ENCODE results near the gene RNF223.

RNF223 gene

DNA sequence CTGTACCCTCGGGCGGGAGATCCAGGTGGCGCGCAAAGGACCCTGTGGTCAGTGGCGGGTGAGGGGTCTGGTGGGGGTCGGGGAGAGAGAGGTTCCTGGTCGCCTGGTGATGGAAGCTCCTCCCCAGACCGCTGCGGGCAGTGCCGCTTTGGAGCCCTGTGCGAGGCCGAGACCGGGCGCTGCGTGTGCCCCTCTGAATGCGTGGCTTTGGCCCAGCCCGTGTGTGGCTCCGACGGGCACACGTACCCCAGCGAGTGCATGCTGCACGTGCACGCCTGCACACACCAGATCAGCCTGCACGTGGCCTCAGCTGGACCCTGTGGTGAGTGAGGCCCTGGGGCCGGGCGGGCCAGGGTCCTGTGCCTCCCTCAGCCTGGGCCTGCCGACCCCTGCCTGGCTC is 30.7 kb downstream of the RNF223 start:
- DNase-seq (ENCODE audit: extremely low spot score), result no peak
- TF ChIP-seq TARDBP (IDR thresholded peaks at IDR 0.05) (no peak), ZNF384 (IDR thresholded peaks at IDR 0.05) (no peak), FOXA1 (IDR thresholded peaks at IDR 0.05) (no peak), ARNT (IDR thresholded peaks at IDR 0.05) (no peak), L3MBTL2 (conservative IDR thresholded peaks at IDR 0.05) (no peak), SUZ12 (IDR thresholded peaks at IDR 0.05) (no peak), FOXK2 (IDR thresholded peaks at IDR 0.05) (no peak), NFRKB (IDR thresholded peaks at IDR 0.05) (no peak), CTBP1 (IDR thresholded peaks at IDR 0.05; ENCODE audit: borderline replicate concordance) (no peak), ELF4 (IDR thresholded peaks at IDR 0.05) (no peak), BHLHE40 (IDR thresholded peaks at IDR 0.05; ENCODE audit: borderline replicate concordance) (no peak), LEF1 (IDR thresholded peaks at IDR 0.05; ENCODE audit: borderline replicate concordance) (no peak), HDGF (IDR thresholded peaks at IDR 0.05; ENCODE audit: borderline replicate concordance) (no peak), SP1 (IDR thresholded peaks at IDR 0.05) (no peak), FOXM1 (IDR thresholded peaks at IDR 0.05; ENCODE audit: borderline replicate concordance) (no peak)
- TF ChIP-seq, protein P1, sequence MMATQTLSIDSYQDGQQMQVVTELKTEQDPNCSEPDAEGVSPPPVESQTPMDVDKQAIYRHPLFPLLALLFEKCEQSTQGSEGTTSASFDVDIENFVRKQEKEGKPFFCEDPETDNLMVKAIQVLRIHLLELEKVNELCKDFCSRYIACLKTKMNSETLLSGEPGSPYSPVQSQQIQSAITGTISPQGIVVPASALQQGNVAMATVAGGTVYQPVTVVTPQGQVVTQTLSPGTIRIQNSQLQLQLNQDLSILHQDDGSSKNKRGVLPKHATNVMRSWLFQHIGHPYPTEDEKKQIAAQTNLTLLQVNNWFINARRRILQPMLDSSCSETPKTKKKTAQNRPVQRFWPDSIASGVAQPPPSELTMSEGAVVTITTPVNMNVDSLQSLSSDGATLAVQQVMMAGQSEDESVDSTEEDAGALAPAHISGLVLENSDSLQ (IDR thresholded peaks at IDR 0.05), result no peak
- CTCF ChIA-PET, result no interaction called here
- POLR2A ChIA-PET, result no interaction called here

DNA sequence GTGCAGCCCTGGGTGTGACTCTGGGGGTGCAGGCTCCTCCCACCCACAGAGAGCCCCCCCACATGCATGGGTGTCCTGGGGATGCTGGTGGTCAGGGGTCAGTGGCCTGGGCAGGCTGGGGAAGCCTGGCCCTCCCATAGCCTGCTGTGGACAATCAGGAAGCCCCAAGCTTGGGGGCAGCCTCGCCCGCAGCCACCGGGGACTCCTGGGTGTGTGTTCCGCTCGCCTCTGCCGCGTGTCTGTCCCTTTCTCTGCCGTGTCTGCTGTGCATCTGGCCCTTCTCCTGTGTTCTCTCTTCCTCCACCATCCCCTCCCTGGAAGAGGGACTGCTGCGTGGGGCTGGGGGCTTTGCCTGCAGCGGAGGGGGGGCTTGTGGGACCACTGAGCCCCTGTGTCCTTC is 31.3 kb downstream of the RNF223 start:
- CTCF ChIA-PET, result no interaction called here

DNA sequence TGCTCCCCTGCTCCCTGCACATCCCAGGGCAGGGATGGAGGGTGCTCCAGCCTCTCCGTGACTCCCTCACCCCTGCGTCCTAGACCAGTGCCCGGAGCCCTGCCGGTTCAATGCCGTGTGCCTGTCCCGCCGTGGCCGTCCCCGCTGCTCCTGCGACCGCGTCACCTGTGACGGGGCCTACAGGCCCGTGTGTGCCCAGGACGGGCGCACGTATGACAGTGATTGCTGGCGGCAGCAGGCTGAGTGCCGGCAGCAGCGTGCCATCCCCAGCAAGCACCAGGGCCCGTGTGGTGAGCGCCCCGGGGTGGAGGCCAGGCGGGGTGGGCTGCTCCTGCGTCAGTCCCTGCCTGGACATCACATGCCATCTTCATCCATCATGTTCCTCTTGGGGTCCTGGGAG is 32.2 kb downstream of the RNF223 start:
- no peak for TF ChIP-seq FOXM1 (IDR thresholded peaks at IDR 0.05; ENCODE audit: borderline replicate concordance)
- TF ChIP-seq SP1 (IDR thresholded peaks at IDR 0.05), result no peak
- no peak for TF ChIP-seq LEF1 (IDR thresholded peaks at IDR 0.05; ENCODE audit: borderline replicate concordance)
- POLR2A ChIA-PET, result no interaction called here
- DNase-seq (ENCODE audit: extremely low spot score), result no peak
- CTCF ChIA-PET, result no interaction called here

More for the DNA sequence above, 31.3 kb downstream of the RNF223 start:
- no peak for DNase-seq (ENCODE audit: extremely low spot score)
- POLR2A ChIA-PET, result no interaction called here
- TF ChIP-seq FOXM1 (IDR thresholded peaks at IDR 0.05; ENCODE audit: borderline replicate concordance), result no peak
- no peak for TF ChIP-seq SP1 (IDR thresholded peaks at IDR 0.05)
- no peak for TF ChIP-seq SUZ12 (IDR thresholded peaks at IDR 0.05)
- TF ChIP-seq, protein P1 (IDR thresholded peaks at IDR 0.05), result no peak
- no peak for TF ChIP-seq L3MBTL2 (conservative IDR thresholded peaks at IDR 0.05)
- TF ChIP-seq ARNT (IDR thresholded peaks at IDR 0.05), result no peak
- TF ChIP-seq TARDBP (IDR thresholded peaks at IDR 0.05), result no peak
- no peak for TF ChIP-seq FOXA1 (IDR thresholded peaks at IDR 0.05)
- TF ChIP-seq ZNF384 (IDR thresholded peaks at IDR 0.05), result no peak
- no peak for TF ChIP-seq LEF1 (IDR thresholded peaks at IDR 0.05; ENCODE audit: borderline replicate concordance)
- no peak for TF ChIP-seq NFRKB (IDR thresholded peaks at IDR 0.05)
- no peak for TF ChIP-seq BHLHE40 (IDR thresholded peaks at IDR 0.05; ENCODE audit: borderline replicate concordance)

DNA sequence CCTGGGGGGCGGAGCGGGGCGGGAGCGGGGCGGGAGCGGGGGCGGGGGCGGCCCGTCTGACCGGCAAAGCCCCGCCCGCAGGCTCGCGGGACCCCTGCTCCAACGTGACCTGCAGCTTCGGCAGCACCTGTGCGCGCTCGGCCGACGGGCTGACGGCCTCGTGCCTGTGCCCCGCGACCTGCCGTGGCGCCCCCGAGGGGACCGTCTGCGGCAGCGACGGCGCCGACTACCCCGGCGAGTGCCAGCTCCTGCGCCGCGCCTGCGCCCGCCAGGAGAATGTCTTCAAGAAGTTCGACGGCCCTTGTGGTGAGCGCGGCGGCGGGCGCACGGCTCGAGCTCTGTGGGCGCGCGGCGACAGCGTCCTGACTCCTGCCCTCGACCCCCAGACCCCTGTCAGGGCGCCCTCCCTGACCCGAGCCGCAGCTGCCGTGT is 33.0 kb downstream of the RNF223 start:
- no peak for TF ChIP-seq LEF1 (IDR thresholded peaks at IDR 0.05; ENCODE audit: borderline replicate concordance)
- TF ChIP-seq, protein P1 (IDR thresholded peaks at IDR 0.05), result no peak
- DNase-seq (ENCODE audit: extremely low spot score), result no peak
- POLR2A ChIA-PET, result no interaction called here
- CTCF ChIA-PET, result no interaction called here

DNA sequence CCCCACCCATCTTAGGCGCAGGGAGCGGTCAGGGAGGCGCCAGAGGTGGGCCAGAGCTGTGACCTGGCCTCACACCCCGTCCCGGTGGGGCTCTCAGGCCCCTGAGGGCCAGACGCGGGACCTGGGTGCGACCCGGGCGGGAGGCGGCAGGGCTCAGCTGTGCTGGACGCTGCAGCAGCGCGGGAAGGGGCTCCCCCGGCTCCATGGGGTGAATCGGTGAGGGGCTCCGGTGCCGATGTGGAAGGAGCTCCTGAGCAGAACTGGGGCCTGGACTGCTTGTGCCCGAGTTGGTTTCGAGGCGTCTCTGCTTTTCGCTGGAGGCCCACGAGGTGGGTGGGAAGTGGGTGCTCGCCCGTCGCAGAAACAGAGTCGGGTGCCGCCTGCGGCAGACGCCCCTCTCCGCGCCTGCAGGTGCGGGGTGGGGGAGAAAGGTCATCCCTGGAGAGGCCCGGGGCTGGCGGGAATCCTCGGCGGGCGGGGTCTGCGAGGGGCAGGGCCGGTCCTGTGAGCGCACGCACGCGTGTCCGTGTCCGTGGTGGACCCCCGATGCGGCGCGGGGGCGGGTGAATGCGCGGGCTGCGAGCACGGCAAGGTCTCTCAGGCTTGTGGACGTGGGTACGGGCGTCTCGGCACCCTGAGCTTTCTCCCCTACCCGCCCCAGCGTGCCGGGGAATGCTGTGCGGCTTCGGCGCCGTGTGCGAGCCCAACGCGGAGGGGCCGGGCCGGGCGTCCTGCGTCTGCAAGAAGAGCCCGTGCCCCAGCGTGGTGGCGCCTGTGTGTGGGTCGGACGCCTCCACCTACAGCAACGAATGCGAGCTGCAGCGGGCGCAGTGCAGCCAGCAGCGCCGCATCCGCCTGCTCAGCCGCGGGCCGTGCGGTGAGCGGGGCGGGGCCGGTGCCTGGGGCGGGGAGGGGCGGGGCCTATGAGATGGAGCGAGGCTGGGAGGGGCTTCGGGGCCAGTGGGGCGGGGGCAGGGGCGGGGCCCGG is 33.8 kb downstream of the RNF223 start:
- POLR2A ChIA-PET, result no interaction called here
- DNase-seq (ENCODE audit: extremely low spot score), result peak; percentile 97
- CTCF ChIA-PET, result no interaction called here
- no peak for TF ChIP-seq LEF1 (IDR thresholded peaks at IDR 0.05; ENCODE audit: borderline replicate concordance)
- no peak for TF ChIP-seq BHLHE40 (IDR thresholded peaks at IDR 0.05; ENCODE audit: borderline replicate concordance)
- no peak for TF ChIP-seq HDGF (IDR thresholded peaks at IDR 0.05; ENCODE audit: borderline replicate concordance)
- no peak for TF ChIP-seq FOXA1 (IDR thresholded peaks at IDR 0.05)

DNA sequence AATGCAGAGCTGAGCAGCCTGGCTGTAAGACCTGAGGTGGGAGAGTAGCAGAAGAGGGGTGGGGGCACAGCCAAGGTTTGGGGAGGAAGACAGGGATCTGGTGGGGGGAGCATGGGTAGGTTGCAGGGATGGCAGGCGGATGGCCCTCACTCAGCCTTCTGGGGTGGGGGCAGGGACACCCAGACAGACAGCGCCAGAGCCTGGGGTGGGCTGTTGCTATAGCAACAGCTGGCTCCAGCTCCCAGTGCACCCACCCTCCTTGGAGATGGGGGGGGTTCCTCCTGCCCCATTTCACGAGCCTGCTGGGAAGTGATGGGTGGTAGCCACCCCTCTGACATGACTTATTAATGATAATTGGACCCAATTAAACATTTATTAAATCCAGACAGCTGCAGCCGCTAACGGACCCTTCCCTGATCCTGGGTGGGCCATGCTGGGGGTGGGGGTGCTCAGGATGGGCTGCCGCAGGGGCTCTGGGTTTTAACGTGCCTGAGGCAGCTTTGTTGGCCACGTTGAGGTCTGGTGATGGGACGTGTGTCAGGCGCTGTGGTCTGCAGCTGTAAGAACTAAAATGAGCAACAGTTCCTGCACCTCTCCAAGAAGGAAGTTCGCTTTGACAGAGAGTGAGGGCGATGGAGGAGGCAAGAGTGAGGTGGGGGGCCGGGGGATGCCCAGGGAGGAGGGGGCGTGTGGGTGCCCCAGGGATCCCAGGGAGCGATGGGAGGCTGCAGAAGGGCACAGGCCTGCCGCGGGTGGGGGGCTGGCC is 34.8 kb downstream of the RNF223 start:
- POLR2A ChIA-PET, result no interaction called here
- no peak for DNase-seq (ENCODE audit: extremely low spot score)
- no peak for TF ChIP-seq FOXM1 (IDR thresholded peaks at IDR 0.05; ENCODE audit: borderline replicate concordance)
- TF ChIP-seq LEF1 (IDR thresholded peaks at IDR 0.05; ENCODE audit: borderline replicate concordance), result no peak
- no peak for TF ChIP-seq L3MBTL2 (conservative IDR thresholded peaks at IDR 0.05)
- TF ChIP-seq SP1 (IDR thresholded peaks at IDR 0.05), result no peak
- TF ChIP-seq BHLHE40 (IDR thresholded peaks at IDR 0.05; ENCODE audit: borderline replicate concordance), result no peak
- TF ChIP-seq CTBP1 (IDR thresholded peaks at IDR 0.05; ENCODE audit: borderline replicate concordance), result no peak
- CTCF ChIA-PET, result no interaction called here

Data from HEK293T (cell line).